Right lobe of liver (tissue), 4 donors: Measurements from ENCODE around the gene MAGI1.

Experiments
- POLR2A ChIP-seq: fragments of 450-650 bp; IDR thresholded peaks from one replicate; pipeline ENCODE4 v1.6.1; 2017; ENCODE audit warnings: antibody characterized with exemption, mild to moderate bottlenecking
- TF ChIP-seq, protein P1 (sequence below), 4 donors: fragments of 200-600 bp in 3 of 4; fragments of 450-650 bp in 1 of 4; IDR thresholded peaks; one replicate each; pipeline versions ENCODE4 v1.5.1 to v1.8.0; 2016 to 2022; ENCODE audit warnings: antibody characterized with exemption in 4 of 4, mild to moderate bottlenecking in 2 of 4
- donor health status: DM: no; HTN: no; CAD: no.
- donor health status: DM: no; HTN: no; CAD: no.
- donor health status: DM: no; HTN: yes; CAD: no.

DNA sequence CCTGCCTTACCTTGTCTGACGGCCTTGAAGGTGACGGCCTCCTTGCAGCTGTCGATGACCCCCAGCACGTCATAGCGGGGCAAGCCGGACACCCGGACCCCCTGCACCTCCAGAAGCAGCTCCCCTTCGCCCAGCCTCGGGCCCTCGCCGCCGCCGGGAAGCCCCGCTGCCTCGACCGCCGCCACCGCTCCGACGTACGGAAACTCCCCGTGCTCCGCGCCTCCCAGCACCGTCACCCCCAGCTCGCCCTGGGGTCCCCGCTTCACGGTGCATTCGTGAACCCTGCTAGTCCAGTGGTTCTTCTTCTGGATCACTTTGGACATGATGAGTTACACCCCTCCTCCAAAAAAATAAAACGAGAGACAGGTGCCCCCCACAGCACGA is 740 bp downstream of the MAGI1 start:
- TF ChIP-seq, protein P1, sequence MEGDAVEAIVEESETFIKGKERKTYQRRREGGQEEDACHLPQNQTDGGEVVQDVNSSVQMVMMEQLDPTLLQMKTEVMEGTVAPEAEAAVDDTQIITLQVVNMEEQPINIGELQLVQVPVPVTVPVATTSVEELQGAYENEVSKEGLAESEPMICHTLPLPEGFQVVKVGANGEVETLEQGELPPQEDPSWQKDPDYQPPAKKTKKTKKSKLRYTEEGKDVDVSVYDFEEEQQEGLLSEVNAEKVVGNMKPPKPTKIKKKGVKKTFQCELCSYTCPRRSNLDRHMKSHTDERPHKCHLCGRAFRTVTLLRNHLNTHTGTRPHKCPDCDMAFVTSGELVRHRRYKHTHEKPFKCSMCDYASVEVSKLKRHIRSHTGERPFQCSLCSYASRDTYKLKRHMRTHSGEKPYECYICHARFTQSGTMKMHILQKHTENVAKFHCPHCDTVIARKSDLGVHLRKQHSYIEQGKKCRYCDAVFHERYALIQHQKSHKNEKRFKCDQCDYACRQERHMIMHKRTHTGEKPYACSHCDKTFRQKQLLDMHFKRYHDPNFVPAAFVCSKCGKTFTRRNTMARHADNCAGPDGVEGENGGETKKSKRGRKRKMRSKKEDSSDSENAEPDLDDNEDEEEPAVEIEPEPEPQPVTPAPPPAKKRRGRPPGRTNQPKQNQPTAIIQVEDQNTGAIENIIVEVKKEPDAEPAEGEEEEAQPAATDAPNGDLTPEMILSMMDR (IDR thresholded peaks at IDR 0.05) = no peak
- TF ChIP-seq POLR2A = no peak
